ENCODE measurements around the gene MAPT.

DNA sequence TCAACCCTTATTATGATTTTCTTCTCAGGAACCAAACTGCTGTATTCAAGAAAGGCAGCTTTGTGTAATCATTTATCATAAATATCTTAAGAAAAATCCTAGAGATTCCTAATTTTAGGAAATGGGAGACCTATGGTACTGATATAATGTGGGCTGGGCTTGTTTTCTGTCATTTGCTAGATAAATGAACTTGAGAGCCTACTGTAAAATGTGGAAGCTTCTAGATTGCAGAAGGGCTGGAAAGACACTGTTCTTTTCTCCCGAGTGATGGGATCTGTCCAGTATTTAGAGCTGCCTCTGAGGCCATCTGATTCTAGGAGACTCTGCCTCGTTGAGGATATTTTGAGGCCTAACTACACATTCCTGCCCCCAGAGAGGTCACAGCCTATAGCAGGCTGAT, 84.8 kb downstream of the MAPT start:
- TF ChIP-seq EZH2 (IDR thresholded peaks at IDR 0.05; ENCODE audit: low read length, unreplicated experiment) (no peak), EZH2phosphoT487 (IDR thresholded peaks at IDR 0.05; ENCODE audit: borderline replicate concordance, low read length) (no peak)
- TF ChIP-seq, protein P1, sequence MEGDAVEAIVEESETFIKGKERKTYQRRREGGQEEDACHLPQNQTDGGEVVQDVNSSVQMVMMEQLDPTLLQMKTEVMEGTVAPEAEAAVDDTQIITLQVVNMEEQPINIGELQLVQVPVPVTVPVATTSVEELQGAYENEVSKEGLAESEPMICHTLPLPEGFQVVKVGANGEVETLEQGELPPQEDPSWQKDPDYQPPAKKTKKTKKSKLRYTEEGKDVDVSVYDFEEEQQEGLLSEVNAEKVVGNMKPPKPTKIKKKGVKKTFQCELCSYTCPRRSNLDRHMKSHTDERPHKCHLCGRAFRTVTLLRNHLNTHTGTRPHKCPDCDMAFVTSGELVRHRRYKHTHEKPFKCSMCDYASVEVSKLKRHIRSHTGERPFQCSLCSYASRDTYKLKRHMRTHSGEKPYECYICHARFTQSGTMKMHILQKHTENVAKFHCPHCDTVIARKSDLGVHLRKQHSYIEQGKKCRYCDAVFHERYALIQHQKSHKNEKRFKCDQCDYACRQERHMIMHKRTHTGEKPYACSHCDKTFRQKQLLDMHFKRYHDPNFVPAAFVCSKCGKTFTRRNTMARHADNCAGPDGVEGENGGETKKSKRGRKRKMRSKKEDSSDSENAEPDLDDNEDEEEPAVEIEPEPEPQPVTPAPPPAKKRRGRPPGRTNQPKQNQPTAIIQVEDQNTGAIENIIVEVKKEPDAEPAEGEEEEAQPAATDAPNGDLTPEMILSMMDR (conservative IDR thresholded peaks at IDR 0.05; ENCODE audit: low read depth, low read length) = no peak

Data from PC-3 (cell line).